Eye (tissue), 1 donor: ENCODE results near the gene B4GALNT2.
"Not testable (repeated sequence)": the region's sequence is repeated elsewhere in the genome, so short reads cannot be mapped to it uniquely, and the experiment has no call there.

Experiments used
- DNase-seq: peaks from one replicate; pipeline ENCODE4 v3.0.0-alpha.2; 2015

Gene B4GALNT2

GRCh38 chr17:49132699-49133364 is at the start of gene B4GALNT2:
Gene B4GALNT2, plus strand, starts transcription at chr17:49132769. Its CDS starts 24 bp downstream, at chr17:49132793.
- DNase-seq, result peak; percentile 52

GRCh38 chr17:49085046-49085445 is 47.5 kb upstream of the B4GALNT2 start:
- DNase-seq, result not testable (repeated sequence)

GRCh38 chr17:49085565-49086315 is 46.8 kb upstream of the B4GALNT2 start:
- DNase-seq, result no peak

- DNase-seq, result no peak
Measured at GRCh38 chr17:49086316-49086605, 46.3 kb upstream of the B4GALNT2 start.

GRCh38 chr17:49086649-49087048 is 45.9 kb upstream of the B4GALNT2 start:
- DNase-seq, result no peak

GRCh38 chr17:49089094-49089493 is 43.5 kb upstream of the B4GALNT2 start:
- DNase-seq, result no peak

- no peak for DNase-seq
Measured at GRCh38 chr17:49090878-49091594, 41.5 kb upstream of the B4GALNT2 start.

- no peak for DNase-seq
Measured at GRCh38 chr17:49093131-49093530, 39.4 kb upstream of the B4GALNT2 start.

- no peak for DNase-seq
Measured at GRCh38 chr17:49100601-49101000, 32.0 kb upstream of the B4GALNT2 start.

GRCh38 chr17:49101054-49101534 is 31.5 kb upstream of the B4GALNT2 start:
- no peak for DNase-seq

GRCh38 chr17:49103360-49103759 is 29.2 kb upstream of the B4GALNT2 start:
- not testable (repeated sequence) for DNase-seq

GRCh38 chr17:49104511-49105074 is 28.0 kb upstream of the B4GALNT2 start:
- DNase-seq, result no peak

GRCh38 chr17:49106321-49107210 is 26.0 kb upstream of the B4GALNT2 start:
- DNase-seq, result no peak

- no peak for DNase-seq
Measured at GRCh38 chr17:49107211-49107557, 25.4 kb upstream of the B4GALNT2 start.

- DNase-seq, result no peak
Measured at GRCh38 chr17:49108318-49108717, 24.3 kb upstream of the B4GALNT2 start.

GRCh38 chr17:49110509-49110908 is 22.1 kb upstream of the B4GALNT2 start:
- DNase-seq, result no peak

GRCh38 chr17:49111934-49112333 is 20.6 kb upstream of the B4GALNT2 start:
- no peak for DNase-seq

GRCh38 chr17:49112936-49113335 is 19.6 kb upstream of the B4GALNT2 start:
- DNase-seq, result no peak

- DNase-seq, result no peak
Measured at GRCh38 chr17:49114703-49115102, 17.9 kb upstream of the B4GALNT2 start.

- no peak for DNase-seq
Measured at GRCh38 chr17:49117587-49118230, 14.9 kb upstream of the B4GALNT2 start.

GRCh38 chr17:49120166-49120565 is 12.4 kb upstream of the B4GALNT2 start:
- no peak for DNase-seq

- no peak for DNase-seq
Measured at GRCh38 chr17:49121696-49122292, 10.8 kb upstream of the B4GALNT2 start.
